ENCODE measurements around the gene DNAJC4. TPM values are rescaled to one million over a fixed set of nuclear protein-coding genes. Genes with fewer than 3 reads are reported as not detected.

The DNAJC4 gene
- total and polyA plus RNA-seq, 7 donors, result 25.7 to 68.1 (median 29.6) TPM

GRCh38 chr11:64263021-64263946 is 32.9 kb downstream of the DNAJC4 start:
- no peak for TF ChIP-seq POLR2AphosphoS5 (IDR thresholded peaks at IDR 0.05)
- TF ChIP-seq EP300 (IDR thresholded peaks at IDR 0.05), result no peak
- TF ChIP-seq POLR2A (IDR thresholded peaks at IDR 0.05), result no peak
- no peak for TF ChIP-seq CTCF (IDR thresholded peaks at IDR 0.05)
- 87% methylated on average over 29 of the region's 29 CpGs for WGBS, 2 donors
- H3K9me3 ChIP-seq, result no peaks in the 10 kb centered on the region
- H3K4me3 ChIP-seq, result no peak overlapping the region
- no peaks in the 10 kb centered on the region for H3K27me3 ChIP-seq
- H3K27ac ChIP-seq, result no peak overlapping the region
- H3K36me3 ChIP-seq, result peaks cover 0 to 69% (median 44%) of the 10 kb centered on the region in 4 donors
- H3K4me1 ChIP-seq, result peaks cover 0 to 14% (median 13%) of the 10 kb centered on the region in 4 donors
- intact Hi-C loops (cut with DNase I), result no loop called here
- no peak for DNase-seq

DNA sequence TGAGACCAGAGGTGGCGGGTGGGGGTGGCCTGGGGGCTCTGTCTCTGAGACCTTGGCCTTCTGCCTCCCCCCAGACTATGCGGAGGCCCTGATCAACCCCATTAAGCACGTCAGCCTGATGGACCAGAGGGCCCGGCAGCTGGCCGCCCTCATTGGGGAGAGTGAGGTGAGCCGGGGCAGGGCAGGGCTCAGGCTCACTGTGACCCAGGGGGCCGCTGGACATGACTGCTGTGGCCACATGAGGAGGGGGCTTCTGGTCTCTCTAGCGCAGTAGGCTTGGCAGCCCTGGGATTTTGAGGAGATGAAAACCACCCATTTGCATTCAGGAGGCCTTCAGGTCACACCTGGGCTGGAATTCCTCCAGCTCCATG is 33.6 kb downstream of the DNAJC4 start:
- Histone ChIP-seq H3K9me3 (no peaks in the 10 kb centered on the region), H3K4me1 (peaks cover 0 to 21% (median 20%) of the 10 kb centered on the region in 4 donors), H3K27ac (no peak overlapping the region), H3K27me3 (no peaks in the 10 kb centered on the region), H3K4me3 (no peak overlapping the region), H3K36me3 (peaks cover 0 to 63% (median 37%) of the 10 kb centered on the region in 4 donors)
- no peak for TF ChIP-seq POLR2AphosphoS5 (IDR thresholded peaks at IDR 0.05)
- no peak for DNase-seq
- WGBS, 2 donors, result 95 to 96% methylated on average over 8 of the region's 8 CpGs
- intact Hi-C loops (cut with DNase I), result no loop called here

- no peaks in the 10 kb centered on the region for H3K9me3 ChIP-seq
- peaks cover 0 to 25% (median 21%) of the 10 kb centered on the region in 4 donors for H3K4me1 ChIP-seq
- peaks cover 0 to 58% (median 33%) of the 10 kb centered on the region in 4 donors for H3K36me3 ChIP-seq
- intact Hi-C loops (cut with DNase I), result no loop called here
- H3K27ac ChIP-seq, result no peak overlapping the region
- WGBS, 2 donors, result 87 to 88% methylated on average over 10 of the region's 10 CpGs
- TF ChIP-seq EP300 (IDR thresholded peaks at IDR 0.05) (no peak), POLR2AphosphoS5 (IDR thresholded peaks at IDR 0.05) (no peak), POLR2A (IDR thresholded peaks at IDR 0.05) (no peak), CTCF (IDR thresholded peaks at IDR 0.05) (no peak)
- H3K27me3 ChIP-seq, result no peaks in the 10 kb centered on the region
- no peak overlapping the region for H3K4me3 ChIP-seq
- DNase-seq, result no peak
Measured at GRCh38 chr11:64264371-64264852, 34.1 kb downstream of the DNAJC4 start.

GRCh38 chr11:64265176-64266160 is 35.1 kb downstream of the DNAJC4 start:
- Histone ChIP-seq H3K4me3 (no peak overlapping the region), H3K36me3 (peaks cover 0 to 53% (median 25%) of the 10 kb centered on the region in 4 donors), H3K27me3 (no peaks in the 10 kb centered on the region), H3K27ac (no peak overlapping the region), H3K9me3 (no peaks in the 10 kb centered on the region), H3K4me1 (peaks cover 0 to 25% (median 21%) of the 10 kb centered on the region in 4 donors)
- intact Hi-C loops (cut with DNase I), result no loop called here
- 91 to 94% methylated on average over 35 of the region's 35 CpGs for WGBS, 2 donors
- no peak for DNase-seq
- TF ChIP-seq EP300 (IDR thresholded peaks at IDR 0.05) (no peak), POLR2AphosphoS5 (IDR thresholded peaks at IDR 0.05) (no peak), POLR2A (IDR thresholded peaks at IDR 0.05) (no peak), CTCF (IDR thresholded peaks at IDR 0.05) (no peak)

Measured in sigmoid colon (tissue), 7 donors.